GM20431 (cell line): Measurements from ENCODE around the gene COQ4.
"Not testable (repeated sequence)": the region's sequence is repeated elsewhere in the genome, so short reads cannot be mapped to it uniquely, and the experiment has no call there.

Experiments
- in situ Hi-C: fragments of 300-500 bp; cut with MseI, MboI; formaldehyde crosslinking; loops from one replicate; pipeline ENCODE4 v1.15.0; 2020; ENCODE audit warnings: low sequenced_read_pairs; ENCODE audit not compliant: unreplicated experiment

The COQ4 gene

DNA sequence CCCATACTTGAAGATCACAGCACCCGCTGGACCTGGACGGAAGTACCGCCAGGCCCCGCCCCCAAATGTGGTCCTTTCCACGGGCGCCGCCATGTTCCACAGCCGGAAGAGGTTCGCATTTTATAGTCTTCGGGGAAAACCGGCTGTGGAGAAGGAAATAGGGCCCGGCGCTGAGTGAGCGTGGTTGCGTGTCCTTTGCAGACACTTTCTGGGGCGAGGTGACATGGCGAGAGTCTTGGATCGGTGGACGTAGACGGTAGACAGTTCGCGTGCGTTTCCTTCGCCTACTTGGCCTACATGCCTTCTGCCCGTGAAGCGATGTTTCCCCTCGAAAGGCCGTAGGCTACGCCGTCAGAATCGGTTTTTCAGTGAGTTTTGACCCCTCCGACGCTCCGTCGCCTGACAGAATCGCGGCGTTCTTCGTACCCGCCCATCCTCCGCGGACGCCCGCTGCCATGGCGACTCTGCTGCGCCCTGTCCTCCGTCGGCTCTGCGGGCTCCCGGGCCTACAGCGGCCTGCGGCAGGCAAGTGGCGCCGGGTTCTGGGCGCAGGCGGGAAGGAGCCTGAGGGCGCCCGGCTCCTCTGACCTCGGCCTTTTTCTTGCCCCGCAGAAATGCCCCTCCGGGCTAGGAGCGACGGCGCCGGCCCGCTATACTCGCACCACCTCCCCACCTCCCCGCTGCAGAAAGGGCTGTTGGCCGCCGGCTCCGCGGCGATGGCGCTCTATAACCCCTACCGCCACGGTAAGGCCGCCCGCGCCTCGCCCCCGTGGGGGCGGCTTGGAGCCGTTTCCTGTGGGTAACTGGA is at the start of gene COQ4, which contains the start of gene TRUB2:
COQ4 (plus strand) TSS at position 436 of the 808 bp plus-strand sequence; CDS start at position 456, 20 bp downstream.
TRUB2 (minus strand) TSS at position 44 of the 808 bp plus-strand sequence; CDS start at position 5, 39 bp downstream.
- in situ Hi-C loops: no loop called here

GRCh38 chr9:128274245-128274644 is 48.4 kb upstream of the COQ4 start:
- in situ Hi-C loops: no loop called here

DNA sequence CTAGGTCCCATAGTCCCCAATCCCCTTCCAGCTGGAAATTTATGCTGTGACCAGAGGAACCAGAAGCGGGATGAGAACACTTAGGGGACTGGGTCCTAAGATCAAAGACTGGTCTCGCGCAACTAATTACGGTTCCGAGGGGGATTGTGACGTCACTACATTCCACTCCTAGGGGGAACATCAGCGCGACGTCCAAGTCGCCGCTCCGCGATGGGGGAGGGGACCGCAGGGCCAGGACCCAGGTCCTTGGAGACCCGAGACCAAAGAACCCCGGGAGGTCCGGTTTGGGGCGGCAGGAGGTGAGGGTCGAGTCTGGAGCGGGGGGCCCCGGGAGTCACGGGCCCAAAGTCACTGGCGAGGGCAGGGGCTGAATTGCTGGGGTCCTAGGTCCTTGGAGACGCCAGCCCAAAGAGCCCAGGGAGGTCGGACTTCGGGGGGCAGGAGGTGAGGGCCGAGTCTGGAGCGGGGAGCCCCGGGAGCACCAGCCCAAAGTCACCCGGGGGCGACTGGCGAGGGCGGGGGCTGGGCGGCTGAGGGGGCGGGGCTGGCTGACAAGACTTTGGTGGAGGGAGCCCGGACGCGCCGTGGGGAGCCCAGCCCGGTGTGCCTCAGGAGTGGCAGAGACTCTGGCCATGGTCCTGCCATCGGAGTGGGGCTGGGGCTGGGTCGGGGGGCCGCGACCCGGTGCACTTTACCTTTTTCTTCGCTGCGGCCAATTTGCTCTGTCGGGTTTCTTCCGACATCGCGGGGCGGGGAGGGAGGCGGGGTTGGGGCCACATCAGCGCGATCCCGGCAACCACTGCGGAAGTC is 47.2 kb upstream of the COQ4 start, which contains the start of gene GOLGA2:
GOLGA2 (minus strand) TSS at position 810 of the 810 bp plus-strand sequence; CDS start at position 779, 31 bp downstream.
- in situ Hi-C loops: no loop called here

- in situ Hi-C loops: no loop called here
Measured at GRCh38 chr9:128276008-128276573, 46.5 kb upstream of the COQ4 start, which contains the start of gene SWI5. TSS of gene SWI5 (plus strand) at chr9:128276276.

GRCh38 chr9:128276574-128277270 is 45.9 kb upstream of the COQ4 start:
- in situ Hi-C loops: no loop called here

- in situ Hi-C loops: not testable (repeated sequence)
Measured at GRCh38 chr9:128279088-128280073, 43.3 kb upstream of the COQ4 start.

GRCh38 chr9:128280084-128280622 is 42.5 kb upstream of the COQ4 start:
- in situ Hi-C loops: no loop called here

GRCh38 chr9:128282500-128282899 is 40.1 kb upstream of the COQ4 start:
- in situ Hi-C loops: no loop called here

- in situ Hi-C loops: no loop called here
Measured at GRCh38 chr9:128285033-128285784, 37.4 kb upstream of the COQ4 start.

GRCh38 chr9:128286440-128286839 is 36.2 kb upstream of the COQ4 start:
- in situ Hi-C loops: no loop called here

- in situ Hi-C loops: no loop called here
Measured at GRCh38 chr9:128288273-128289004, 34.2 kb upstream of the COQ4 start.

DNA sequence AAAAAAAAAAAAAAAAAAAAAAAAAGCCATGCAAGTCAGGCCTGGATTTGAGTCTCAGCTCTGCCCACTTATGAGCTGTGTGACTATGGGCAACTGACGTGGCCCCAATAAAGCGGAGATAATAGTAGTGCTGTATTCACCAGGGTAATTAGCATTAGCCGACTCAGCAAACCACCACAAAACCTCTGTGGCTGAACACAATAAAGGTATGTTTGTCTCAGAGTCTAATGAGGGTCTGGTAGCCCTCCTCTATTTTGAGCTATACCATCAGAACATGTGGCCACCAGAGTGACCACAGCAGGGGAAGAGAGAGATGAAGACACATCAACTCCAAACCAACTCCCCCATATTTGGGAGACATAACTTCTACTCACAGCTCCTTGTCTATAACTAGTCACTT is 30.6 kb upstream of the COQ4 start:
- in situ Hi-C loops: no loop called here

GRCh38 chr9:128293091-128293490 is 29.5 kb upstream of the COQ4 start:
- in situ Hi-C loops: no loop called here

DNA sequence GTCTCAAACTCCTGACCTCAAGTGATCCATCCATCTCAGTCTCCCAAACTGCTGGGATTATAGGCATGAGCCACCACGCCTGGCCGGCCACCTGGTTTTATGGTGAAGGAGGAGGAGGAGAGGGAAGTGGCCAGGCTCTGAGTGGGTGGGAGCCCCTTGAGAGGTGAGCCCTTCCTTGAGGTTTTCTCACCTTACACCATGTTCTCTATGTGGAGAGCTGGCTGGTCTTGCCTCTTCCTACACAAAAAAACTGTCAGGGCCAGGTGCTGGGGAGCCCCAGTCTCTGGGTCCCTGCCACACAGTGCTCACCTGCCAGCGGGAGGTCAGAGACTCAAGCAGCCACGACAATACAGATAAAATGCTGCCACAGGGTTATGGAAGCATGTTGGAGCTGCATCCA is 28.5 kb upstream of the COQ4 start:
- in situ Hi-C loops: no loop called here

DNA sequence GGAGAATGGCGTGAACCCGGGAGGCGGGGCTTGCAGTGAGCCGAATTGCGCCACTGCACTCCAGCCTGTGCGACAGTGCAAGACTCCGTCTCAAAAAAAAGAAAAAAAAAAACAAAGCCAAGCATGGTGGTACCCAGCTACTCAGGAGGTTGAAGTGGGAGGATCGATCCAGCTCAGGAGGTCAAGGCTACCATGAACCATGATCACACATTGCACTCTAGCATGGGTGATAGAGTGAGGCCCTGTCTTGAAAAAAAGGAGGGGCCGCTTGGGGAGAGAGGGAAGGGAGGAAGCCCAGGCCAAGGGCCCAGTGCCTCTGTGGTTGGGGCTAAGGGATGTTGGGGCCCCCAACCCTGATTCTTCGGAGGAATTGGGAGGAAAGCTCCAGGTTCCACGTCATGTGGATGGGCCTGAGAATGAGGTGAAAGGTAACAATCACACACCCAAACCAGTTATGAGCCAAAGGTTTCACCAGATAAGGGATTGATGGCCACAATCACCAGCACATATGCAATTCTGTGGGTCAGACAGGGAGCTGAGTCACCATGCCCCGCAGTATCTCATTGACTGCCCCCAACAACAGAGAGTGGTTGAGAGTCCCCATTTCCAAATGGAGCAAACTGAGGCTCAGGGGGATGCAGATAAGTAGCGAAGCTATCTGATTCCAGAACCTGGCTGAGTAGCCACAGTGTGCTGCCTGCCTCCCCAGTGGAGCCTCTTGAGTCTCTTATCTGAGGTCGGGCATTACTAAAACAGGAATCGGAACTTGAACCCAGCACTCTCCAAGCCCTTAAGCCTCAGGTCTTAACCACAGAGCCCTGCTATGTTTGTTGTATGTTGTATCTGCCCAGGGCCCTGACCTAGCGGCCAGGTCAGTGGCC is 26.1 kb upstream of the COQ4 start:
- in situ Hi-C loops: no loop called here

- in situ Hi-C loops: no loop called here
Measured at GRCh38 chr9:128297221-128297773, 25.3 kb upstream of the COQ4 start.
